ENCODE measurements around the gene ZNF221. TPM values are rescaled to one million over a fixed set of nuclear protein-coding genes. Genes with fewer than 3 reads are reported as not detected.
A peak's percentile ranks its signal among the peaks of the same experiment; 100 is the strongest.

ZNF221 gene
- 7.9 to 9.2 TPM (median 8.7 TPM) in 3 replicates for total RNA-seq
- long read RNA-seq, partial matches to known transcripts: 0 of 2 reads
- long read RNA-seq, other reads (novel, unspliced or antisense): 0 of 2 reads

GRCh38 chr19:43950834-43951645 is at the start of gene ZNF221:
ZNF221 (plus strand) TSS chr19:43951228; CDS start chr19:43962727, 11,499 bp downstream.
- peaks cover 52% of the 10 kb centered on the region for H3K9me3 Mint-ChIP-seq (ENCODE audit: low read depth)
- H3K4me1 Mint-ChIP-seq (ENCODE audit: low read depth): peaks cover 15% of the 10 kb centered on the region
- peaks cover 9% of the 10 kb centered on the region for H3K27me3 Mint-ChIP-seq (ENCODE audit: low read depth)
- TF ChIP-seq CTCF (IDR thresholded peaks at IDR 0.05): peak; percentile 78
- peak within 1 kb of the TSS; percentile 97 for H3K27ac Mint-ChIP-seq (ENCODE audit: unreplicated experiment)
- peaks cover 25% of the 10 kb centered on the region for H3K36me3 Mint-ChIP-seq (ENCODE audit: low read depth)
- peak within 1 kb of the TSS; percentile 99 for H3K4me3 Mint-ChIP-seq (ENCODE audit: unreplicated experiment)
- DNase-seq (ENCODE audit: low spot score): peak; percentile 93

- Mint-ChIP-seq H3K27ac (ENCODE audit: unreplicated experiment) (peak overlapping the region; percentile 86), H3K9me3 (ENCODE audit: low read depth) (peaks cover 64% of the 10 kb centered on the region), H3K27me3 (ENCODE audit: low read depth) (no peaks in the 10 kb centered on the region), H3K4me3 (ENCODE audit: unreplicated experiment) (peak overlapping the region; percentile 98), H3K36me3 (ENCODE audit: low read depth) (peaks cover 49% of the 10 kb centered on the region), H3K4me1 (ENCODE audit: low read depth) (peaks cover 26% of the 10 kb centered on the region)
- peak; percentile 90 for DNase-seq (ENCODE audit: low spot score)
- TF ChIP-seq CTCF (IDR thresholded peaks at IDR 0.05): no peak
Observed at GRCh38 chr19:43901395-43902390, 49.3 kb upstream of the ZNF221 start.

GRCh38 chr19:43902399-43902798 is 48.6 kb upstream of the ZNF221 start:
- Mint-ChIP-seq H3K36me3 (ENCODE audit: low read depth) (peaks cover 48% of the 10 kb centered on the region), H3K27ac (ENCODE audit: unreplicated experiment) (no peak overlapping the region), H3K9me3 (ENCODE audit: low read depth) (peaks cover 68% of the 10 kb centered on the region), H3K4me1 (ENCODE audit: low read depth) (peaks cover 26% of the 10 kb centered on the region), H3K27me3 (ENCODE audit: low read depth) (no peaks in the 10 kb centered on the region), H3K4me3 (ENCODE audit: unreplicated experiment) (peak overlapping the region; percentile 98)
- no peak for TF ChIP-seq CTCF (IDR thresholded peaks at IDR 0.05)
- no peak for DNase-seq (ENCODE audit: low spot score)

GRCh38 chr19:43905897-43906296 is 45.1 kb upstream of the ZNF221 start:
- peaks cover 15% of the 10 kb centered on the region for H3K4me1 Mint-ChIP-seq (ENCODE audit: low read depth)
- TF ChIP-seq CTCF (IDR thresholded peaks at IDR 0.05): no peak
- H3K27ac Mint-ChIP-seq (ENCODE audit: unreplicated experiment): no peak overlapping the region
- H3K9me3 Mint-ChIP-seq (ENCODE audit: low read depth): peaks cover 70% of the 10 kb centered on the region
- no peak overlapping the region for H3K4me3 Mint-ChIP-seq (ENCODE audit: unreplicated experiment)
- H3K36me3 Mint-ChIP-seq (ENCODE audit: low read depth): peaks cover 31% of the 10 kb centered on the region
- DNase-seq (ENCODE audit: low spot score): no peak
- H3K27me3 Mint-ChIP-seq (ENCODE audit: low read depth): no peaks in the 10 kb centered on the region

GRCh38 chr19:43906774-43907173 is 44.3 kb upstream of the ZNF221 start:
- H3K27me3 Mint-ChIP-seq (ENCODE audit: low read depth): no peaks in the 10 kb centered on the region
- DNase-seq (ENCODE audit: low spot score): no peak
- H3K9me3 Mint-ChIP-seq (ENCODE audit: low read depth): peaks cover 78% of the 10 kb centered on the region
- no peak overlapping the region for H3K4me3 Mint-ChIP-seq (ENCODE audit: unreplicated experiment)
- H3K36me3 Mint-ChIP-seq (ENCODE audit: low read depth): peaks cover 29% of the 10 kb centered on the region
- peaks cover 7% of the 10 kb centered on the region for H3K4me1 Mint-ChIP-seq (ENCODE audit: low read depth)
- no peak overlapping the region for H3K27ac Mint-ChIP-seq (ENCODE audit: unreplicated experiment)
- no peak for TF ChIP-seq CTCF (IDR thresholded peaks at IDR 0.05)
